A549 (cell line): Measurements from ENCODE around the gene LAMP5. TPM values are rescaled to one million over a fixed set of nuclear protein-coding genes. Genes with fewer than 3 reads are reported as not detected.
A peak's percentile ranks its signal among the peaks of the same experiment; 100 is the strongest.

Experiments used
- ATAC-seq, 2 experiments: fragments of 200-7000 bp in 1 of 2; fragments of >200 bp in 1 of 2; cut with Nextera tagmentation in 1 of 2; cut with Tn5 transposase in 1 of 2; 3 replicates each; pipeline versions ENCODE4 v1.8.0 to v1.9.1; 2018 to 2020; ENCODE audit warnings: mild to moderate bottlenecking in 1 of 2, moderate library complexity in 1 of 2
- CTCF ChIA-PET: fragments of 300-600 bp; sonication (Branson Sonifier 250); formaldehyde crosslinking; extraction: SDS; loops from one replicate; lab custom pipeline; 2021; ENCODE audit warnings: antibody characterized with exemption, inconsistent platforms; lab: Yijun Ruan, JAX
- POLR2A ChIA-PET: fragments of 350-600 bp; formaldehyde crosslinking; extraction: SDS; loops from one replicate; lab custom pipeline; 2021; ENCODE audit warnings: antibody characterized with exemption, inconsistent platforms; lab: Yijun Ruan, JAX
- DNase-seq, 2 experiments: peaks; one replicate each; pipeline versions ENCODE4 v3.0.0 to v3.0.0-alpha.2; 2011 to 2016; ENCODE audit warnings: low read depth in 1 of 2, low spot score in 1 of 2
- FAIRE-seq: peaks from 2 replicates; lab custom pipeline; 2011; peaks lifted over from hg19 to GRCh38; lab: Jason Lieb, UNC
- H3K27ac ChIP-seq, 2 experiments: fragments of >200 bp; sonication (Bioruptor Twin); formaldehyde crosslinking; 3 replicates each; pipeline ENCODE4 v1.5.1; 2016 to 2017
- H3K4me1 ChIP-seq: fragments of >200 bp; sonication (Bioruptor Twin); formaldehyde crosslinking; 3 replicates; pipeline ENCODE4 v1.6.1; 2016
- H3K4me2 ChIP-seq: fragments of >200 bp; sonication (Bioruptor Twin); formaldehyde crosslinking; 3 replicates; pipeline ENCODE4 v1.6.1; 2016
- H3K4me3 ChIP-seq: fragments of >200 bp; sonication (Bioruptor Twin); formaldehyde crosslinking; 3 replicates; pipeline ENCODE4 v1.5.1; 2016
- H3K9me3 ChIP-seq: fragments of >200 bp; sonication (Bioruptor Twin); formaldehyde crosslinking; 3 replicates; pipeline ENCODE4 v1.6.1; 2016
- BHLHE40 ChIP-seq: IDR thresholded peaks from 2 replicates; pipeline ENCODE4 v1.6.1; 2012; ENCODE audit warnings: low read depth, low read length, inconsistent platforms
- CBX2 ChIP-seq: fragments of 200-600 bp; sonication (generic); IDR thresholded peaks from 2 replicates; pipeline ENCODE4 v1.6.1; 2016; ENCODE audit warnings: low read depth, mild to moderate bottlenecking, borderline replicate concordance
- CEBPB ChIP-seq, 2 experiments: fragments of >200 bp in 1 of 2; sonication (Bioruptor Twin) in 1 of 2; formaldehyde crosslinking in 1 of 2; IDR thresholded peaks; 2 replicates each; pipeline ENCODE4 v1.6.1; 2012 to 2016
- EHF ChIP-seq: fragments of 250-450 bp; sonication (Bioruptor Pico); IDR thresholded peaks from 2 replicates; pipeline ENCODE4 v1.5.0; 2020; ENCODE audit warnings: mild to moderate bottlenecking
- EHMT2 ChIP-seq: fragments of 200-600 bp; sonication (generic); IDR thresholded peaks from 2 replicates; pipeline ENCODE4 v1.6.1; 2016; ENCODE audit warnings: antibody characterized with exemption, low read depth, mild to moderate bottlenecking, moderate library complexity
- FOSB ChIP-seq: fragments of 250-450 bp; sonication (Bioruptor Pico); IDR thresholded peaks from 2 replicates; pipeline ENCODE4 v1.5.0; 2020; ENCODE audit warnings: mild to moderate bottlenecking, moderate library complexity
- FOXS1 ChIP-seq: fragments of 250-450 bp; sonication (Bioruptor Pico); IDR thresholded peaks from 2 replicates; pipeline ENCODE4 v1.5.0; 2020; ENCODE audit warnings: mild to moderate bottlenecking, moderate library complexity
- HOXA7 ChIP-seq: fragments of 250-450 bp; sonication (Bioruptor Pico); IDR thresholded peaks from 2 replicates; pipeline ENCODE4 v1.5.0; 2020; ENCODE audit warnings: mild to moderate bottlenecking, moderate library complexity
- HOXB5 ChIP-seq: fragments of 250-450 bp; sonication (Bioruptor Pico); IDR thresholded peaks from 2 replicates; pipeline ENCODE4 v1.5.0; 2020; ENCODE audit warnings: mild to moderate bottlenecking, moderate library complexity
- KDM1A ChIP-seq: fragments of 200-600 bp; sonication (generic); IDR thresholded peaks from 2 replicates; pipeline ENCODE4 v1.6.1; 2016; ENCODE audit warnings: low read depth, mild to moderate bottlenecking
- MAFK ChIP-seq: fragments of 450-650 bp; IDR thresholded peaks from 2 replicates; pipeline ENCODE4 v1.6.1; 2014; ENCODE audit not compliant: partially characterized antibody
- NPAS2 ChIP-seq: fragments of 250-450 bp; sonication (Bioruptor Pico); IDR thresholded peaks from 2 replicates; pipeline ENCODE4 v1.8.0; 2022; ENCODE audit warnings: mild to moderate bottlenecking, moderate library complexity, borderline replicate concordance
- NR3C1 ChIP-seq: fragments of >200 bp; sonication (Bioruptor Twin); formaldehyde crosslinking; IDR thresholded peaks from 3 replicates; pipeline ENCODE4 v1.6.1; 2017
- POLR2A ChIP-seq: IDR thresholded peaks from 2 replicates; pipeline ENCODE4 v1.6.1; 2012; ENCODE audit warnings: mild to moderate bottlenecking, low read length
- RFX5 ChIP-seq: fragments of 450-650 bp; IDR thresholded peaks from 2 replicates; pipeline ENCODE4 v1.7.1; 2014; ENCODE audit warnings: antibody characterized with exemption, mild to moderate bottlenecking, moderate library complexity
- ZC3H11A ChIP-seq: fragments of 450-650 bp; IDR thresholded peaks from 2 replicates; pipeline ENCODE4 v1.6.1; 2014; ENCODE audit warnings: antibody characterized with exemption, mild to moderate bottlenecking
- ZNF302 ChIP-seq: fragments of 250-450 bp; sonication (Bioruptor Pico); IDR thresholded peaks from 2 replicates; pipeline ENCODE4 v1.9.0; 2021; ENCODE audit warnings: inconsistent platforms, mild to moderate bottlenecking, moderate library complexity
- ZSCAN20 ChIP-seq: fragments of 250-450 bp; sonication (Bioruptor Pico); IDR thresholded peaks from 2 replicates; pipeline ENCODE4 v1.8.0; 2022; ENCODE audit warnings: mild to moderate bottlenecking, moderate library complexity
- WGBS: methylation state at CpG from one replicate; pipeline ENCODE4 v1.1.6; 2017; ENCODE audit errors: missing lambda C conversion rate; 5-methylcytosine and 5-hydroxymethylcytosine counted together
- polyA plus RNA-seq, 4 experiments: library from polyadenylated mRNA; depleted of rRNA in 3 of 4; stranded (reverse); fragments of >200 nt; fragmentation: RNase III in 1 of 4; extraction: RNeasy Plus Mini Kit Qiagen cat#74134 plus additional on column Dnase treatment in 1 of 4; gene quantifications; 2 replicates in 3 of 4; 3 replicates in 1 of 4; pipeline ENCODE4 v1.2.3, GENCODE V29; 2011 to 2017
- TF ChIP-seq, protein P1 (sequence below): IDR thresholded peaks from 2 replicates; pipeline ENCODE4 v1.6.1; 2012; ENCODE audit warnings: low read depth, borderline replicate concordance
- TF ChIP-seq, protein P2 (sequence below): fragments of 250-450 bp; sonication (Bioruptor Pico); IDR thresholded peaks from 2 replicates; pipeline ENCODE4 v1.5.0; 2020; ENCODE audit warnings: low read depth, mild to moderate bottlenecking, moderate library complexity
- TF ChIP-seq, protein P3 (sequence below): fragments of >200 bp; sonication (Bioruptor Twin); formaldehyde crosslinking; IDR thresholded peaks from 2 replicates; pipeline ENCODE4 v1.6.1; 2016
- TF ChIP-seq, protein P4 (sequence below): fragments of 150-350 bp; IDR thresholded peaks from 2 replicates; pipeline ENCODE4 v1.6.1; 2014; ENCODE audit warnings: low read depth, mild to moderate bottlenecking, low read length

Gene LAMP5
- polyA plus RNA-seq, 2 of the 4 experiments (the other 2 are of a cell fraction), result 0.04 to 0.12 TPM

DNA sequence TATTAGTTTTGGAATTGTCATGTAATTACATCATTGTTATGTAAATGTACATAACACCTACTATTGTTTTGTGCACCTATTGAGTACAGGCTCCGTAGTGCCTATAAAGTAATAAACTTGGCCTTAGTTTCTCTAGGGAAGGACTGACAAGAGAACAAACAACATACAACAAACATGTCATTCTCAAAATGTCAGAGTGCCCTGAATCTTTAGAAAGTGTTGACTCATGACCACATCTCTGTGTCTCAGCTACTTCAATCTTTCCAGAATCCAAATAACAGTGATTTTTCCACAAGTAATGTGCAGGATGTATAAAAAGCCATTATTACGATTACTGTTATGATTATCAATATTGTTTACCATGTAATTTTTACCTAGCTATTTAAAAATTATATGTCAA is 17.2 kb downstream of the LAMP5 start (continued):
- TF ChIP-seq HOXA7 (CRISPR knock-in tag) (no peak), ZNF302 (CRISPR knock-in tag) (no peak)

DNA sequence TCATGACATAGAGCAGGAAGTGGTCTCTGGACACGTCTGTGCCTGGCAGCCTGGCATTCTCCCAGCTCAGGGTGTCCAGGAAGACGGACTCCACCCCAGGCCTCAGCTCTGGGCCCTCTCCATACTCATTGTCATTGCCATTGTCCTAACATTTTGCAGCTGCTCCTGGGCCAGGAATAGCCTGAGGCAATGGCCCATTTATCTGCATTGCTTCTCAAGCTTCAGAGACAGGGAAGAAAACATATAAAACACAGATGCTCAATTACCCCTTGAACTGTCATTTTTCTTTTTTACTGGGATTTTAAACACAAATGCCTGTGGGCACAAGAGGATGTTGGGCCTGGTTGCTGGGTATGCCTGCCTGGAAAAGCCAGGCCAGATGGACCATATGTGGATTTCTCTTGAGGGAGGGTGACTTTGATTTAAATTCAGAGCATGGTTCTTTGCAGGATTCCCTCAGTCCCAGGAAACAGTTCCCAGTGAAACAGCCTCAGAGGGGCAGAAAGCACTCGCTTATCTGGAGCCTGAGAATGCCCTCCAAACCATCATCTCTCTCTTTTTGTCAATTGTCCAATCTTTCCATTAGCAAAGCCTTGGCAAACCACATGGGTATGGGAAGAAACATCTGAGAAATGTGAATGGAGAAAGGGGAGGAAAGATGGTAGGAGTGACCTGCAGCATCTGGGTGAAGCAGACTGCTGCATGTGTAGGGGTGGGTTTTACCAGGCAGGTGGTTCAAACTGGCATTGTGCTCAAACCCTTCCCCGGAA is 17.9 kb downstream of the LAMP5 start:
- Histone ChIP-seq H3K27ac (no peak overlapping the region), H3K9me3 (no peaks in the 10 kb centered on the region), H3K4me2 (no peak overlapping the region), H3K4me3 (no peak overlapping the region), H3K4me1 (no peaks in the 10 kb centered on the region)
- ChIA-PET POLR2A (no interaction called here), CTCF (interaction anchor here (1.2 kb wide), 1 partner anchor 11 kb away, joined by 3 read pairs; no protein-coding TSS in a partner anchor)
- FAIRE-seq (no peak), DNase-seq (no peak), ATAC-seq (no peak)
- TF ChIP-seq ZSCAN20 (CRISPR knock-in tag) (no peak), HOXA7 (CRISPR knock-in tag) (no peak), EHF (no peak), NR3C1 (no peak), POLR2A (no peak), NPAS2 (CRISPR knock-in tag) (no peak), BHLHE40 (no peak), ZC3H11A (no peak), RFX5 (no peak), CBX2 (no peak), HOXB5 (CRISPR knock-in tag) (no peak)
- TF ChIP-seq, protein P1, sequence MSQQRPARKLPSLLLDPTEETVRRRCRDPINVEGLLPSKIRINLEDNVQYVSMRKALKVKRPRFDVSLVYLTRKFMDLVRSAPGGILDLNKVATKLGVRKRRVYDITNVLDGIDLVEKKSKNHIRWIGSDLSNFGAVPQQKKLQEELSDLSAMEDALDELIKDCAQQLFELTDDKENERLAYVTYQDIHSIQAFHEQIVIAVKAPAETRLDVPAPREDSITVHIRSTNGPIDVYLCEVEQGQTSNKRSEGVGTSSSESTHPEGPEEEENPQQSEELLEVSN, result no peak
- TF ChIP-seq, protein P2, sequence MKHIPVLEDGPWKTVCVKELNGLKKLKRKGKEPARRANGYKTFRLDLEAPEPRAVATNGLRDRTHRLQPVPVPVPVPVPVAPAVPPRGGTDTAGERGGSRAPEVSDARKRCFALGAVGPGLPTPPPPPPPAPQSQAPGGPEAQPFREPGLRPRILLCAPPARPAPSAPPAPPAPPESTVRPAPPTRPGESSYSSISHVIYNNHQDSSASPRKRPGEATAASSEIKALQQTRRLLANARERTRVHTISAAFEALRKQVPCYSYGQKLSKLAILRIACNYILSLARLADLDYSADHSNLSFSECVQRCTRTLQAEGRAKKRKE (CRISPR knock-in tag), result no peak
- WGBS, result 73% methylated on average over 4 of the region's 4 CpGs

DNA sequence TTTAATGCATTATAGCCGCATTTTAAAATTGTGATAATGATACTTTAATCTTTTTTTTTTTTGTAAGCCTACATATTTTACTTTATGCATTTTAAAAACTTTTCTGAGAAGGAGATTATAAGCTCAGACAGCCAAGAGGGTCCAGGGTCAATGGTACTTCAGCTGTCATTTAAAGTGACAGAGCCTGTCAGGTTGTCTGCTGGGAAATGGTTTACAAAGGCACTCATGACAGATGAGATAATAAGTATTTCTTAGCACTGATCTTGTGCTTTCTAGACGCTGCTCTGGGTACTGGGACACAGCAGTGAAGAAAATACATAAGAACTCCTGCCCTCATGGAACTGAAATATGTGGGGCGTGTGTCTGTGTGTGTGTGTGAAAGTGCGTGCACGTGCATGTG is 19.6 kb downstream of the LAMP5 start:
- ChIA-PET POLR2A (no interaction called here), CTCF (interaction anchor here (0.7 to 1.0 kb wide), 2 partner anchors 813 to 1675 kb away, joined by 3 read pairs; no protein-coding TSS in a partner anchor)
- no peak for ATAC-seq
- peak; percentile 7 for FAIRE-seq
- WGBS, result 74% methylated on average over 5 of the region's 5 CpGs
- no peaks in the 10 kb centered on the region for H3K9me3 ChIP-seq
- DNase-seq, result no peak
- H3K4me2 ChIP-seq, result no peak overlapping the region
- TF ChIP-seq FOSB (CRISPR knock-in tag) (no peak), MAFK (no peak), HOXB5 (CRISPR knock-in tag) (no peak), KDM1A (no peak), CBX2 (no peak), ZSCAN20 (CRISPR knock-in tag) (no peak), EHF (no peak), FOXS1 (no peak), BHLHE40 (no peak), CEBPB (IDR thresholded peaks at IDR 0.05) (no peak)
- TF ChIP-seq, protein P3, sequence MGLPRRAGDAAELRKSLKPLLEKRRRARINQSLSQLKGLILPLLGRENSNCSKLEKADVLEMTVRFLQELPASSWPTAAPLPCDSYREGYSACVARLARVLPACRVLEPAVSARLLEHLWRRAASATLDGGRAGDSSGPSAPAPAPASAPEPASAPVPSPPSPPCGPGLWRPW, result no peak
- H3K4me3 ChIP-seq, result no peak overlapping the region
- no peak overlapping the region for H3K27ac ChIP-seq
- no peaks in the 10 kb centered on the region for H3K4me1 ChIP-seq

DNA sequence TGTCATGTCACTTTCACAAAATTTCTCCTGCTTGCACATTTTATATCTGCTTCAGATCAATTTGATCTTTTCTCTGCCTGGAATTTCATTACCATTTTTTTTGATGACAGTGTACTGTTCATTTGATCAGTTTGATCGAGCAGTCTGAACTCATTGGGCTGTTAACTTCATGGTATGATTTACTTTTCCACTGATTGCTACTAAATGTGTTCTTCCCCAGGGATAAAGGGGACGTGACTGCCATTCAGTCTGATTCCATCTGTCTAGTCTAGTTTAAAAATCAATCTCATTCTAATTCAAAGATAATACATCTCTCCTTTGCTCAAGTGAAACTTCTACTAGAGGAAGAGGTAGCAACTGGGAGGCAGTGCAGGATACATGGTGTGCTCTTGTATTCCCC is 21.1 kb downstream of the LAMP5 start:
- no peaks in the 10 kb centered on the region for H3K4me1 ChIP-seq
- no peaks in the 10 kb centered on the region for H3K9me3 ChIP-seq
- CTCF ChIA-PET, result no interaction called here
- H3K4me2 ChIP-seq, result no peak overlapping the region
- H3K4me3 ChIP-seq, result no peak overlapping the region
- WGBS, result 23% methylated on average over 2 of the region's 2 CpGs
- no peak overlapping the region for H3K27ac ChIP-seq
- TF ChIP-seq EHMT2 (no peak), ZNF302 (CRISPR knock-in tag) (no peak), RFX5 (no peak), MAFK (no peak), EHF (no peak)
- TF ChIP-seq, protein P4, sequence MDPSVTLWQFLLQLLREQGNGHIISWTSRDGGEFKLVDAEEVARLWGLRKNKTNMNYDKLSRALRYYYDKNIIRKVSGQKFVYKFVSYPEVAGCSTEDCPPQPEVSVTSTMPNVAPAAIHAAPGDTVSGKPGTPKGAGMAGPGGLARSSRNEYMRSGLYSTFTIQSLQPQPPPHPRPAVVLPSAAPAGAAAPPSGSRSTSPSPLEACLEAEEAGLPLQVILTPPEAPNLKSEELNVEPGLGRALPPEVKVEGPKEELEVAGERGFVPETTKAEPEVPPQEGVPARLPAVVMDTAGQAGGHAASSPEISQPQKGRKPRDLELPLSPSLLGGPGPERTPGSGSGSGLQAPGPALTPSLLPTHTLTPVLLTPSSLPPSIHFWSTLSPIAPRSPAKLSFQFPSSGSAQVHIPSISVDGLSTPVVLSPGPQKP, result no peak
- FAIRE-seq (no peak), ATAC-seq (no peak), DNase-seq (no peak)
- POLR2A ChIA-PET, result no interaction called here
